ENCODE measurements around the gene OR7D2.

- TF ChIP-seq CTCF (IDR thresholded peaks at IDR 0.05) (no peak), POLR2AphosphoS5 (IDR thresholded peaks at IDR 0.05; ENCODE audit: low read depth, low read length) (no peak), REST (IDR thresholded peaks at IDR 0.05; ENCODE audit: insufficient read depth in 1 of 2, low read depth in 2 of 2, low read length in 1 of 2) (no peak), SIN3A (IDR thresholded peaks at IDR 0.05; ENCODE audit: borderline replicate concordance, insufficient read depth, low read depth, low read length) (no peak), TCF7L2 (IDR thresholded peaks at IDR 0.05; ENCODE audit: low read depth, low read length) (no peak)
These were observed 3.5 kb upstream of the OR7D2 start for GRCh38 chr19:9175326-9175725.

Measured in Panc1 (cell line).